NT2/D1 (cell line): ENCODE data around the gene ZBTB47.

Source experiments
- DNase-seq: peaks from one replicate; pipeline ENCODE4 v3.0.0-alpha.2; 2011; ENCODE audit warnings: low read depth, low spot score
- H3K27me3 ChIP-seq: 2 replicates; pipeline ENCODE4 v1.6.0; 2011; ENCODE audit warnings: mild to moderate bottlenecking; ENCODE audit not compliant: insufficient read length, insufficient read depth
- H3K36me3 ChIP-seq: 2 replicates; pipeline ENCODE4 v1.6.1; 2011; ENCODE audit warnings: mild to moderate bottlenecking, low read length, mixed read lengths; ENCODE audit not compliant: insufficient read depth, insufficient read length
- H3K4me1 ChIP-seq: 2 replicates; pipeline ENCODE4 v1.5.1; 2011; ENCODE audit not compliant: insufficient read depth, insufficient read length
- H3K4me3 ChIP-seq: 2 replicates; pipeline ENCODE4 v1.5.1; 2011; ENCODE audit warnings: low read depth; ENCODE audit not compliant: insufficient read length
- H3K9ac ChIP-seq: 2 replicates; pipeline ENCODE4 v1.6.0; 2011; ENCODE audit warnings: low read depth; ENCODE audit not compliant: insufficient read length
- H3K9me3 ChIP-seq: 2 replicates; pipeline ENCODE4 v1.5.1; 2011; ENCODE audit warnings: mild to moderate bottlenecking, low read length; ENCODE audit not compliant: insufficient read depth
- SUZ12 ChIP-seq: IDR thresholded peaks from 2 replicates; pipeline ENCODE4 v1.6.1; 2011; ENCODE audit not compliant: insufficient read length, insufficient read depth; ENCODE audit errors: extremely low read depth
- YY1 ChIP-seq: IDR thresholded peaks from 2 replicates; pipeline ENCODE4 v1.6.1; 2011; ENCODE audit not compliant: insufficient read length, insufficient read depth
- ZNF274 ChIP-seq: IDR thresholded peaks from 2 replicates; pipeline ENCODE4 v1.6.1; 2011; ENCODE audit warnings: mild to moderate bottlenecking, low read depth, low read length

The ZBTB47 gene

GRCh38 chr3:42653560-42654330 lies at the start of gene ZBTB47:
Gene ZBTB47, plus strand, starts transcription at chr3:42653697. Its CDS starts 4,659 bp downstream, at chr3:42658356.
- peak within 1 kb of the TSS; percentile 69 for H3K4me3 ChIP-seq
- no peak for TF ChIP-seq SUZ12
- H3K36me3 ChIP-seq, result peaks cover 41% of the 10 kb centered on the region
- no peak for DNase-seq
- peak within 1 kb of the TSS; percentile 91 for H3K9ac ChIP-seq
- no peaks in the 10 kb centered on the region for H3K9me3 ChIP-seq
- H3K27me3 ChIP-seq, result no peaks in the 10 kb centered on the region
- H3K4me1 ChIP-seq, result peaks cover 35% of the 10 kb centered on the region

GRCh38 chr3:42605546-42606173 lies 47.8 kb upstream of the ZBTB47 start:
- Histone ChIP-seq H3K9me3 (no peaks in the 10 kb centered on the region), H3K4me3 (no peak overlapping the region), H3K36me3 (peaks cover 65% of the 10 kb centered on the region), H3K9ac (no peak overlapping the region), H3K27me3 (no peaks in the 10 kb centered on the region), H3K4me1 (no peaks in the 10 kb centered on the region)
- DNase-seq, result no peak
- TF ChIP-seq YY1, result no peak
- TF ChIP-seq SUZ12, result no peak
- no peak for TF ChIP-seq ZNF274

GRCh38 chr3:42608581-42608980 lies 44.9 kb upstream of the ZBTB47 start:
- Histone ChIP-seq H3K4me1 (no peaks in the 10 kb centered on the region), H3K9me3 (no peaks in the 10 kb centered on the region), H3K36me3 (peaks cover 73% of the 10 kb centered on the region), H3K9ac (no peak overlapping the region), H3K4me3 (no peak overlapping the region), H3K27me3 (no peaks in the 10 kb centered on the region)
- no peak for DNase-seq
- TF ChIP-seq ZNF274 (no peak), YY1 (no peak)

- H3K4me3 ChIP-seq, result no peak overlapping the region
- no peak for DNase-seq
- no peak overlapping the region for H3K9ac ChIP-seq
- H3K36me3 ChIP-seq, result peaks cover 66% of the 10 kb centered on the region
- TF ChIP-seq SUZ12 (no peak), YY1 (no peak), ZNF274 (no peak)
- no peaks in the 10 kb centered on the region for H3K27me3 ChIP-seq
- no peaks in the 10 kb centered on the region for H3K4me1 ChIP-seq
- H3K9me3 ChIP-seq, result no peaks in the 10 kb centered on the region
Observed at GRCh38 chr3:42610976-42611375, 42.5 kb upstream of the ZBTB47 start.

GRCh38 chr3:42612217-42612616 lies 41.3 kb upstream of the ZBTB47 start:
- H3K27me3 ChIP-seq, result no peaks in the 10 kb centered on the region
- TF ChIP-seq ZNF274 (no peak), YY1 (no peak), SUZ12 (no peak)
- DNase-seq, result no peak
- no peak overlapping the region for H3K9ac ChIP-seq
- peaks cover 64% of the 10 kb centered on the region for H3K36me3 ChIP-seq
- no peaks in the 10 kb centered on the region for H3K9me3 ChIP-seq
- no peak overlapping the region for H3K4me3 ChIP-seq
- no peaks in the 10 kb centered on the region for H3K4me1 ChIP-seq

GRCh38 chr3:42612928-42613327 lies 40.6 kb upstream of the ZBTB47 start:
- H3K27me3 ChIP-seq, result no peaks in the 10 kb centered on the region
- DNase-seq, result no peak
- H3K4me1 ChIP-seq, result no peaks in the 10 kb centered on the region

GRCh38 chr3:42613462-42613861 lies 40.0 kb upstream of the ZBTB47 start:
- Histone ChIP-seq H3K9me3 (no peaks in the 10 kb centered on the region), H3K36me3 (peaks cover 62% of the 10 kb centered on the region), H3K4me3 (no peak overlapping the region)

More at GRCh38 chr3:42612928-42613327, 40.6 kb upstream of the ZBTB47 start:
- H3K36me3 ChIP-seq, result peaks cover 64% of the 10 kb centered on the region
- H3K9me3 ChIP-seq, result no peaks in the 10 kb centered on the region
- H3K9ac ChIP-seq, result no peak overlapping the region
- H3K4me3 ChIP-seq, result no peak overlapping the region
- TF ChIP-seq SUZ12 (no peak), ZNF274 (no peak), YY1 (no peak)

GRCh38 chr3:42631620-42632019 lies 21.9 kb upstream of the ZBTB47 start:
- Histone ChIP-seq H3K9me3 (no peaks in the 10 kb centered on the region), H3K27me3 (no peaks in the 10 kb centered on the region), H3K4me1 (no peaks in the 10 kb centered on the region), H3K9ac (no peak overlapping the region), H3K36me3 (peaks cover 71% of the 10 kb centered on the region), H3K4me3 (no peak overlapping the region)
- TF ChIP-seq ZNF274 (no peak), SUZ12 (no peak), YY1 (no peak)
- DNase-seq, result peak; percentile 92

More at GRCh38 chr3:42613462-42613861, 40.0 kb upstream of the ZBTB47 start:
- DNase-seq, result no peak
- no peaks in the 10 kb centered on the region for H3K4me1 ChIP-seq
- H3K9ac ChIP-seq, result no peak overlapping the region
- no peak for TF ChIP-seq ZNF274
- no peak for TF ChIP-seq YY1
- no peaks in the 10 kb centered on the region for H3K27me3 ChIP-seq
